ENCODE data around the gene SERINC3.
"Not testable (repeated sequence)": the region's sequence is repeated elsewhere in the genome, so short reads cannot be mapped to it uniquely, and the experiment has no call there.

Gene SERINC3

GRCh38 chr20:44521484-44522481 lies at the start of gene SERINC3:
Gene SERINC3, minus strand, starts transcription at chr20:44522070. Its CDS starts 119 bp downstream, at chr20:44521951.
- DNase-seq: peak; percentile 94

GRCh38 chr20:44571362-44571988 lies 49.6 kb upstream of the SERINC3 start:
- no peak for DNase-seq

GRCh38 chr20:44570367-44570766 lies 48.5 kb upstream of the SERINC3 start:
- no peak for DNase-seq

- DNase-seq: no peak
Observed at GRCh38 chr20:44566811-44567210, 44.9 kb upstream of the SERINC3 start.

- DNase-seq: no peak
Observed at GRCh38 chr20:44566018-44566417, 44.1 kb upstream of the SERINC3 start.

GRCh38 chr20:44561876-44562275 lies 40.0 kb upstream of the SERINC3 start:
- DNase-seq: no peak

GRCh38 chr20:44560818-44561217 lies 38.9 kb upstream of the SERINC3 start:
- not testable (repeated sequence) for DNase-seq

- DNase-seq: no peak
Observed at GRCh38 chr20:44560229-44560628, 38.4 kb upstream of the SERINC3 start.

GRCh38 chr20:44559302-44559701 lies 37.4 kb upstream of the SERINC3 start:
- no peak for DNase-seq

GRCh38 chr20:44552950-44553908 lies 31.4 kb upstream of the SERINC3 start:
- no peak for DNase-seq

GRCh38 chr20:44552568-44552949 lies 30.7 kb upstream of the SERINC3 start:
- DNase-seq: no peak

GRCh38 chr20:44552050-44552449 lies 30.2 kb upstream of the SERINC3 start:
- DNase-seq: no peak

GRCh38 chr20:44549123-44549522 lies 27.3 kb upstream of the SERINC3 start:
- no peak for DNase-seq

GRCh38 chr20:44547419-44547818 lies 25.5 kb upstream of the SERINC3 start:
- no peak for DNase-seq

GRCh38 chr20:44544263-44544662 lies 22.4 kb upstream of the SERINC3 start:
- DNase-seq: no peak

GRCh38 chr20:44543358-44543757 lies 21.5 kb upstream of the SERINC3 start:
- DNase-seq: no peak

- DNase-seq: no peak
Observed at GRCh38 chr20:44542890-44543289, 21.0 kb upstream of the SERINC3 start.

GRCh38 chr20:44541992-44542391 lies 20.1 kb upstream of the SERINC3 start:
- DNase-seq: no peak

GRCh38 chr20:44540834-44541233 lies 19.0 kb upstream of the SERINC3 start:
- DNase-seq: no peak

GRCh38 chr20:44537993-44538392 lies 16.1 kb upstream of the SERINC3 start:
- DNase-seq: no peak

- DNase-seq: no peak
Observed at GRCh38 chr20:44536175-44536574, 14.3 kb upstream of the SERINC3 start.

- no peak for DNase-seq
Observed at GRCh38 chr20:44533928-44534327, 12.1 kb upstream of the SERINC3 start.

GRCh38 chr20:44532981-44533331 lies 11.1 kb upstream of the SERINC3 start:
- DNase-seq: no peak
